ENCODE measurements around the gene CDK9.

CDK9 gene

DNA sequence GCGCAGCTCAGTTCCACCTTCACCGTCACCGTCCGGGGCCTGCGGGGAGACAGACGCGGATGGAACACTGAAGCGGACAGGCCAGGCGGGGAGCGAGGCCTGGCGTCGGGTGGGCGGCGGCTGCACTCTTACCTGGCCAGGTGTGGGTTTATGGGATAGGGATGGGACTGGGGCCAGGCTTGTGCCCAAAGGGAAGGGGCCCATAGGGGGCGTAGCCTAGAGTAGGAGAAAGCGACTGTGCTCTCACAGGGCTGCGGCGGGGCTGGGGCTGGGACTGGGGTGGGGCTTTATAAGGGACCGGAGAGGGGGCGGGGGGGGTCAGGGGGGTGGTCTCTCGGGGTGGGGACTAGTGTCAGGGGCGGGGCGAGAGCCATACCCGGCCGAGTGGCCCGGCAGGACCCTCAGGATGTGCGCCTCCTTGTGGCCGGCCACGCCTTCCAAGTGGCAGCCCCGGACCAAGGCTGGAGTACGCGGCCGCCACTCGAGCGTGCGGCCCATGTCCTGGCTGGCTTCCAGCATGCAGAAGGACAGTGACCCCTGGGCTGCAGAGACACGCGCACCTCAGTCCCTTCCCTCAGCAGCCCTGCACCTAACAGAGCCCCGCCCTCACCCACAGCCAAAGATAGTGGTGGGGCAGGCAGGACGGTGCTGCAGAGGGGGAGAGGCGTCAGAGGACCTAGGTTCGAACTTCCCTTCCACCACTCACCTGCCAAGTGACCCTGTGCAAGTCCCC lies 39.7 kb downstream of the CDK9 start:
- DNase-seq (ENCODE audit: low read depth, low spot score): no peak
- POLR2A ChIA-PET: no interaction called here
- no peak overlapping the region for H3K4me3 ChIP-seq (ENCODE audit: low read depth, low read length)

DNA sequence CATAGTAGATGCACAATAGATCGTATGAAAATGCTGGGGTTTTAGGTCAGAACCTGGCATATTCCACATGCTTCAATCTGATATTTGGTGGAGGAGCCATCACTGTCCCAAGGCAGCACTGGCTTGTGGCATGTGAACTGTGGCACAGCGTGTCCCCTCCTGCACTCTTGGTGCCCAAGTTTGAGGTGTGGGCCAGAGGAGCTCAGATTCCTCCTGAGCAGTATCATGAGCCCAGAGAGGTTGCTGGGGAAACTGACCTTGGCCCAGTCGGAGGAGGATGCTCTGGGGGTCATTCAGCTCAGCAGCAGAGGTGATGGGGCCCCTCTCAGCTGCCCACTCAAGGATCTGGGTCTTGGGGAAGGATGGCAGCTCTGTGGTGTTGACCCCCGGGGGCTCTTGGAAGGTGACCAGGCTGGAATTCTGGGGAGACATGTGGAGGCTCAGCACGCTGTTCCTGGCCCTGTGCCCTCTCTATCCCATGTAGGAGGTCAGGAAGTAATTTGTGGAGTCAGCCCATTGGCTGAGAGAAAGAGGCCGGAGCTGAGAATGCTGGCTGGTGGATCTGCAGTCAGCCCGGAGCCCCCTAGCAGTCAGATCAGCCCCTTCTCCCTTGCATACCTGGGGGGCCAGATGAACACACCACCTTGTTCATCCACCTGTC lies 40.5 kb downstream of the CDK9 start:
- POLR2A ChIA-PET: no interaction called here
- no peak overlapping the region for H3K4me3 ChIP-seq (ENCODE audit: low read depth, low read length)
- CTCF ChIA-PET: interaction anchor here (0.9 kb wide), 2 partner anchors 9 to 27 kb away, joined by 3 read pairs; no protein-coding TSS in a partner anchor
- DNase-seq (ENCODE audit: low read depth, low spot score): no peak
- TF ChIP-seq CTCF (IDR thresholded peaks at IDR 0.05; ENCODE audit: insufficient read depth, low read length, missing control alignments): no peak

More for the DNA sequence above, 39.7 kb downstream of the CDK9 start:
- CTCF ChIA-PET: interaction anchor here (0.7 to 1.2 kb wide), 3 partner anchors 8 to 28 kb away, joined by 3 to 5 read pairs (median 3); no protein-coding TSS in a partner anchor
- TF ChIP-seq CTCF (IDR thresholded peaks at IDR 0.05; ENCODE audit: insufficient read depth, low read length, missing control alignments): peak; percentile 33

GRCh38 chr9:127828262-127829031 lies 42.6 kb downstream of the CDK9 start:
- H3K4me3 ChIP-seq (ENCODE audit: low read depth, low read length): no peak overlapping the region
- ChIA-PET CTCF (interaction anchor here (0.7 to 1.4 kb wide), 3 partner anchors 27 to 44 kb away, joined by 3 to 5 read pairs (median 3); partner anchors contain the start of gene ENG), POLR2A (interaction anchor here (0.6 to 1.2 kb wide), 3 partner anchors 11 to 87 kb away, joined by 3 to 4 read pairs (median 3); no protein-coding TSS in a partner anchor)
- TF ChIP-seq CTCF (IDR thresholded peaks at IDR 0.05; ENCODE audit: insufficient read depth, low read length, missing control alignments): no peak
- no peak for DNase-seq (ENCODE audit: low read depth, low spot score)

DNA sequence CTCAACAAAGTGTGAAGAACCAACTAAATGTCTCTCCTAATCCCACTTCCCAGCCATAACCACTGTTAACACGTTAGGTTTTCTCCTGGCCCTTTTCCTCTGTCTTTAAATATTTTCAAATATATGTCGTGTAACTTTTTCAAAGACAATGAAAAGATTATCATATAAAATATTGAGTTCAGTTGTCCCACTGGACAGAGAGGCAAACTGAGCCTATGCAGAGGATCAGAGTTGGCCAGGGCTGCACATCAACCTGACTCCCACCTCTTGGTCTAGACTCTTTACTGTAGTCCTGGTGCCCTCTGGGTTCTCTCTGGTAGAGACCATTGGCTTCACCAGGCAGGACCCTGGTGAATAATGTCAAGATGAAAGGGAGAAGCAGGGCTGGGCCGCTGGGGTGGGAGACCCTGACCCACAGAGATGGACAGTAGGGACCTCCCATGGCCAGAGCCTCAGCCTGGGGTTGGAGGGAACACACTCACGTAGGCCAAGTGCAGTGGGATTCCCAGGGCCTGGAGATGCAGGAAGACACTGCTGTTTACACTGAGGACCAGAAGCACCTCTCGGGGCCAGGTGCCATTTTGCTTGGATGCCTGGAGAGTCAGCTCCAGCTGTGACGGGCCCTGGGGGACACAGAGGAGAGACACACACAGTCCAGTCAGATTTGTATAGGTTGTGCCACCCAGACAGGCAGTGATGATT lies 43.5 kb downstream of the CDK9 start:
- CTCF ChIA-PET: interaction anchor here (0.7 to 1.4 kb wide), 2 partner anchors 26 to 41 kb away, joined by 3 to 5 read pairs; partner anchors contain the start of gene ENG
- H3K4me3 ChIP-seq (ENCODE audit: low read depth, low read length): no peak overlapping the region
- no peak for DNase-seq (ENCODE audit: low read depth, low spot score)
- no peak for TF ChIP-seq CTCF (IDR thresholded peaks at IDR 0.05; ENCODE audit: insufficient read depth, low read length, missing control alignments)
- POLR2A ChIA-PET: no interaction called here

- ChIA-PET CTCF (interaction anchor here (0.6 to 1.6 kb wide), 2 partner anchors 23 to 214 kb away, joined by 3 read pairs; no protein-coding TSS in a partner anchor), POLR2A (no interaction called here)
- TF ChIP-seq CTCF (IDR thresholded peaks at IDR 0.05; ENCODE audit: insufficient read depth, low read length, missing control alignments): no peak
- no peak overlapping the region for H3K4me3 ChIP-seq (ENCODE audit: low read depth, low read length)
- DNase-seq (ENCODE audit: low read depth, low spot score): no peak
Measured at GRCh38 chr9:127832248-127832647, 46.4 kb downstream of the CDK9 start.

Measured in AG04449 (cell line).